GM19324 (cell line): ENCODE data around the gene ZNF580.

Experiments
- ATAC-seq: cut with Tn5 transposase; IDR thresholded peaks from one replicate; pipeline ENCODE4 v1.9.1; 2021; ENCODE audit warnings: mild to moderate bottlenecking, moderate library complexity; ENCODE audit not compliant: unreplicated experiment, low FRiP score

ZNF580 gene

GRCh38 chr19:55622242-55622969, 18.4 kb upstream of the ZNF580 start:
- ATAC-seq = no peak

GRCh38 chr19:55623130-55623529, 17.7 kb upstream of the ZNF580 start:
- ATAC-seq = no peak

- ATAC-seq = no peak
Measured at GRCh38 chr19:55623561-55623960, 17.2 kb upstream of the ZNF580 start.

GRCh38 chr19:55624109-55625003, 16.4 kb upstream of the ZNF580 start, which contains the start of gene ZNF784:
TSS of gene ZNF784 (minus strand) at chr19:55624566. CDS start at chr19:55624561, 5 bp downstream.
- peak; percentile 74 for ATAC-seq

- ATAC-seq = no peak
Measured at GRCh38 chr19:55625004-55625326, 15.8 kb upstream of the ZNF580 start.

- ATAC-seq = no peak
Measured at GRCh38 chr19:55626350-55626749, 14.5 kb upstream of the ZNF580 start.

GRCh38 chr19:55632463-55632834, 8.4 kb upstream of the ZNF580 start:
- no peak for ATAC-seq

- no peak for ATAC-seq
Measured at GRCh38 chr19:55633861-55634260, 6.9 kb upstream of the ZNF580 start.

- no peak for ATAC-seq
Measured at GRCh38 chr19:55635334-55635717, 5.5 kb upstream of the ZNF580 start.

- ATAC-seq = no peak
Measured at GRCh38 chr19:55635856-55636440, 4.9 kb upstream of the ZNF580 start.

- no peak for ATAC-seq
Measured at GRCh38 chr19:55636723-55637122, 4.1 kb upstream of the ZNF580 start.

GRCh38 chr19:55637534-55637933, 3.3 kb upstream of the ZNF580 start:
- no peak for ATAC-seq

- no peak for ATAC-seq
Measured at GRCh38 chr19:55638864-55639359, 1.9 kb upstream of the ZNF580 start.

- ATAC-seq = no peak
Measured at GRCh38 chr19:55640043-55640576, 692 bp upstream of the ZNF580 start.

- ATAC-seq = no peak
Measured at GRCh38 chr19:55641426-55642152, 787 bp downstream of the ZNF580 start.

- peak; percentile 12 for ATAC-seq
Measured at GRCh38 chr19:55642153-55643002, 1.6 kb downstream of the ZNF580 start.

- peak; percentile 30 for ATAC-seq
Measured at GRCh38 chr19:55643003-55643886, 2.4 kb downstream of the ZNF580 start, which contains the start of gene ZNF581. TSS of gene ZNF581 (plus strand) at chr19:55643649. CDS start at chr19:55644572, 923 bp downstream.

- no peak for ATAC-seq
Measured at GRCh38 chr19:55643887-55644176, 3.0 kb downstream of the ZNF580 start.
